ENCODE measurements around the gene SMG6. TPM values are rescaled to one million over a fixed set of nuclear protein-coding genes. Genes with fewer than 3 reads are reported as not detected.
A peak's percentile ranks its signal among the peaks of the same experiment; 100 is the strongest.

The SMG6 gene
- total and polyA plus RNA-seq, 8 donors, result 8.4 to 19.8 (median 12.1) TPM

GRCh38 chr17:2028234-2028614, 275.4 kb downstream of the SMG6 start:
- intact Hi-C loops (cut with DNase I), result loop anchor here in 2 of 3 donors (5.0 kb wide), 2 partner anchors 116 to 121 kb away; no protein-coding TSS in a partner anchor

GRCh38 chr17:2027528-2028233, 275.9 kb downstream of the SMG6 start:
- FAIRE-seq, result no peak
- intact Hi-C loops (cut with DNase I), result loop anchor here in 2 of 3 donors (5.0 kb wide), 2 partner anchors 115 to 120 kb away; no protein-coding TSS in a partner anchor

More at GRCh38 chr17:2028234-2028614, 275.4 kb downstream of the SMG6 start:
- 86 to 91% methylated on average over 5 of the region's 5 CpGs for WGBS, 2 donors
- peaks cover 5 to 19% (median 6%) of the 10 kb centered on the region in 3 donors for H3K4me1 ChIP-seq
- TF ChIP-seq CTCF (IDR thresholded peaks at IDR 0.05), result no peak
- no peak overlapping the region for H3K27ac ChIP-seq
- no peak overlapping the region for H3K4me3 ChIP-seq
- no peaks in the 10 kb centered on the region for H3K27me3 ChIP-seq
- ATAC-seq (no peak), DNase-seq (no peak), FAIRE-seq (no peak)
- no peaks in the 10 kb centered on the region for H3K36me3 ChIP-seq
- H3K9me3 ChIP-seq, result no peaks in the 10 kb centered on the region

GRCh38 chr17:2025622-2026309, 277.8 kb downstream of the SMG6 start:
- WGBS, 2 donors, result 1 to 2% methylated on average over 46 to 55 of the region's 55 CpGs
- H3K27me3 ChIP-seq, result no peaks in the 10 kb centered on the region
- no peaks in the 10 kb centered on the region for H3K9me3 ChIP-seq
- H3K36me3 ChIP-seq, result no peaks in the 10 kb centered on the region
- peak; percentile 13 to 65 (median 64) for TF ChIP-seq CTCF (IDR thresholded peaks at IDR 0.05)
- DNase-seq, result peak; percentile 72 to 90 (median 79)
- H3K4me3 ChIP-seq, result peak overlapping the region; percentile 33 to 61 (median 42)
- H3K4me1 ChIP-seq, result peaks cover under 1 to 9% (median 2%) of the 10 kb centered on the region in 3 donors
- intact Hi-C loops (cut with DNase I), result loop anchor here in 2 of 3 donors (5.0 kb wide), 2 partner anchors 113 to 118 kb away; no protein-coding TSS in a partner anchor
- peak; percentile 57 to 71 (median 67) for ATAC-seq
- H3K27ac ChIP-seq, result peak overlapping the region in 3 of 4 donors; percentile 34 to 52 (median 50)
- FAIRE-seq, result no peak

More at GRCh38 chr17:2027528-2028233, 275.9 kb downstream of the SMG6 start:
- DNase-seq, result no peak
- WGBS, 2 donors, result 53 to 65% methylated on average over 11 of the region's 11 CpGs
- Histone ChIP-seq H3K27ac (no peak overlapping the region), H3K4me1 (peaks cover 5 to 19% (median 6%) of the 10 kb centered on the region in 3 donors), H3K36me3 (no peaks in the 10 kb centered on the region), H3K4me3 (no peak overlapping the region), H3K9me3 (no peaks in the 10 kb centered on the region), H3K27me3 (no peaks in the 10 kb centered on the region)
- no peak for ATAC-seq
- TF ChIP-seq CTCF (IDR thresholded peaks at IDR 0.05), result no peak

GRCh38 chr17:2025220-2025621, 278.4 kb downstream of the SMG6 start, which contains the start of gene RTN4RL1:
Gene RTN4RL1, minus strand, starts transcription at chr17:2025334. Its CDS starts 469 bp downstream, at chr17:2024865.
- WGBS, 2 donors, result 0 to 1% methylated on average over 33 to 47 of the region's 47 CpGs
- Histone ChIP-seq H3K4me1 (peaks cover 0 to 9% (median 0%) of the 10 kb centered on the region in 3 donors), H3K9me3 (no peaks in the 10 kb centered on the region), H3K4me3 (peak within 1 kb of the TSS; percentile 33 to 61 (median 42)), H3K27me3 (no peaks in the 10 kb centered on the region), H3K36me3 (no peaks in the 10 kb centered on the region), H3K27ac (peak within 1 kb of the TSS in 3 of 4 donors; percentile 34 to 52 (median 50))
- no peak for TF ChIP-seq CTCF (IDR thresholded peaks at IDR 0.05)
- intact Hi-C loops (cut with DNase I), result loop anchor here in 2 of 3 donors (5.0 kb wide), 2 partner anchors 113 to 118 kb away; no protein-coding TSS in a partner anchor
- no peak for FAIRE-seq
- peak; percentile 36 to 61 (median 55) for ATAC-seq
- DNase-seq, result peak in 5 of 6 donors; percentile 64 to 79 (median 73)
